ENCODE data around the gene GRIA3. TPM values are rescaled to one million over a fixed set of nuclear protein-coding genes. Genes with fewer than 3 reads are reported as not detected.

Gene GRIA3
- polyA plus RNA-seq, 1 of the 3 experiments (the other 2 are of a cell fraction): 0.15 TPM

DNA sequence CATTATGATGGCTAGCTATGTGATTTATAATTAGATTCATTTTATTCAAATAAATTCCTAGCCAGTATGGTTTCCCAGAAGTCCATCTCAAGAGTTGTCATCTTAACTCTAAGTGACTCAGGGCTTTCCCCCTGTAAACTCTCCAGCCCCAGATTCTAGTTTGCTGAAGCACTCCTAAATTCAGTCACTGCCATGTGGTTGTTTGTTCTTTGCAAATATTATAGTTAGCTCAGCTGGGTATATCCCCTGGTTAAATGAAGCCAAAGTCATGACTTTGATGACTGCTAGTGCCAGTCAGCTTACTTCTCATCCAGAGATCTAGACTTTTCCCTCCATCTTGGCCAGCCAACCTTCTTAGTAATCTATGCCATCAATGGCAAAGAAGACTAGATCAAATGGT is 126.0 kb downstream of the GRIA3 start (continued):
- TF ChIP-seq SIN3A (IDR thresholded peaks at IDR 0.05; ENCODE audit: borderline replicate concordance, low read depth, low read length) (no peak), FOSL2 (IDR thresholded peaks at IDR 0.05; ENCODE audit: borderline replicate concordance, low read depth) (no peak), TAF1 (IDR thresholded peaks at IDR 0.05; ENCODE audit: borderline replicate concordance, low read depth, low read length) (no peak)
- TF ChIP-seq, protein P1, sequence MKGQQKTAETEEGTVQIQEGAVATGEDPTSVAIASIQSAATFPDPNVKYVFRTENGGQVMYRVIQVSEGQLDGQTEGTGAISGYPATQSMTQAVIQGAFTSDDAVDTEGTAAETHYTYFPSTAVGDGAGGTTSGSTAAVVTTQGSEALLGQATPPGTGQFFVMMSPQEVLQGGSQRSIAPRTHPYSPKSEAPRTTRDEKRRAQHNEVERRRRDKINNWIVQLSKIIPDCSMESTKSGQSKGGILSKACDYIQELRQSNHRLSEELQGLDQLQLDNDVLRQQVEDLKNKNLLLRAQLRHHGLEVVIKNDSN (IDR thresholded peaks at IDR 0.05; ENCODE audit: borderline replicate concordance, low read depth): no peak
- TF ChIP-seq, protein P2, sequence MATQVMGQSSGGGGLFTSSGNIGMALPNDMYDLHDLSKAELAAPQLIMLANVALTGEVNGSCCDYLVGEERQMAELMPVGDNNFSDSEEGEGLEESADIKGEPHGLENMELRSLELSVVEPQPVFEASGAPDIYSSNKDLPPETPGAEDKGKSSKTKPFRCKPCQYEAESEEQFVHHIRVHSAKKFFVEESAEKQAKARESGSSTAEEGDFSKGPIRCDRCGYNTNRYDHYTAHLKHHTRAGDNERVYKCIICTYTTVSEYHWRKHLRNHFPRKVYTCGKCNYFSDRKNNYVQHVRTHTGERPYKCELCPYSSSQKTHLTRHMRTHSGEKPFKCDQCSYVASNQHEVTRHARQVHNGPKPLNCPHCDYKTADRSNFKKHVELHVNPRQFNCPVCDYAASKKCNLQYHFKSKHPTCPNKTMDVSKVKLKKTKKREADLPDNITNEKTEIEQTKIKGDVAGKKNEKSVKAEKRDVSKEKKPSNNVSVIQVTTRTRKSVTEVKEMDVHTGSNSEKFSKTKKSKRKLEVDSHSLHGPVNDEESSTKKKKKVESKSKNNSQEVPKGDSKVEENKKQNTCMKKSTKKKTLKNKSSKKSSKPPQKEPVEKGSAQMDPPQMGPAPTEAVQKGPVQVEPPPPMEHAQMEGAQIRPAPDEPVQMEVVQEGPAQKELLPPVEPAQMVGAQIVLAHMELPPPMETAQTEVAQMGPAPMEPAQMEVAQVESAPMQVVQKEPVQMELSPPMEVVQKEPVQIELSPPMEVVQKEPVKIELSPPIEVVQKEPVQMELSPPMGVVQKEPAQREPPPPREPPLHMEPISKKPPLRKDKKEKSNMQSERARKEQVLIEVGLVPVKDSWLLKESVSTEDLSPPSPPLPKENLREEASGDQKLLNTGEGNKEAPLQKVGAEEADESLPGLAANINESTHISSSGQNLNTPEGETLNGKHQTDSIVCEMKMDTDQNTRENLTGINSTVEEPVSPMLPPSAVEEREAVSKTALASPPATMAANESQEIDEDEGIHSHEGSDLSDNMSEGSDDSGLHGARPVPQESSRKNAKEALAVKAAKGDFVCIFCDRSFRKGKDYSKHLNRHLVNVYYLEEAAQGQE (IDR thresholded peaks at IDR 0.05; ENCODE audit: low read depth, low read length): no peak

DNA sequence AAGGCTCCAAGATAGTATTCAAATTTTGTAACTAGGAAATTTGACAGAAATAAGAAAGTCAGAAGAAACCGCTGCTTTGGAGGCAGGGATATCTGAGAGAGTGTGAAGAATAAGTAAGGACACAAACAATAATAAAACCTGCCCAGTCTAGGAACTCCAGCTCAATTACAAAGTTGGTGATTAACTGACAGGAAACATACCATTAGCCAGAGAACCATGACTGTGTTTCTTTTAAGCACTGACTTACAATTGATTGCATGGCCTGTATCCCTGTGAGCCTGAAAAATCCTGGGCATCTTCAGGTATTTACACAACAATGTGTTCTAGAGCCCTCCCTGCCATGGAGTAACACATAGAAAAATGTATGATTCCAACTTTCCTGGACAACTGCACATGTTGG is 127.4 kb downstream of the GRIA3 start:
- TF ChIP-seq, protein P3, sequence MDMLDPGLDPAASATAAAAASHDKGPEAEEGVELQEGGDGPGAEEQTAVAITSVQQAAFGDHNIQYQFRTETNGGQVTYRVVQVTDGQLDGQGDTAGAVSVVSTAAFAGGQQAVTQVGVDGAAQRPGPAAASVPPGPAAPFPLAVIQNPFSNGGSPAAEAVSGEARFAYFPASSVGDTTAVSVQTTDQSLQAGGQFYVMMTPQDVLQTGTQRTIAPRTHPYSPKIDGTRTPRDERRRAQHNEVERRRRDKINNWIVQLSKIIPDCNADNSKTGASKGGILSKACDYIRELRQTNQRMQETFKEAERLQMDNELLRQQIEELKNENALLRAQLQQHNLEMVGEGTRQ (IDR thresholded peaks at IDR 0.05; ENCODE audit: borderline replicate concordance, low read depth, low read length): no peak
- no peak for TF ChIP-seq YY1 (IDR thresholded peaks at IDR 0.05; ENCODE audit: low read depth)
- TF ChIP-seq, protein P4, sequence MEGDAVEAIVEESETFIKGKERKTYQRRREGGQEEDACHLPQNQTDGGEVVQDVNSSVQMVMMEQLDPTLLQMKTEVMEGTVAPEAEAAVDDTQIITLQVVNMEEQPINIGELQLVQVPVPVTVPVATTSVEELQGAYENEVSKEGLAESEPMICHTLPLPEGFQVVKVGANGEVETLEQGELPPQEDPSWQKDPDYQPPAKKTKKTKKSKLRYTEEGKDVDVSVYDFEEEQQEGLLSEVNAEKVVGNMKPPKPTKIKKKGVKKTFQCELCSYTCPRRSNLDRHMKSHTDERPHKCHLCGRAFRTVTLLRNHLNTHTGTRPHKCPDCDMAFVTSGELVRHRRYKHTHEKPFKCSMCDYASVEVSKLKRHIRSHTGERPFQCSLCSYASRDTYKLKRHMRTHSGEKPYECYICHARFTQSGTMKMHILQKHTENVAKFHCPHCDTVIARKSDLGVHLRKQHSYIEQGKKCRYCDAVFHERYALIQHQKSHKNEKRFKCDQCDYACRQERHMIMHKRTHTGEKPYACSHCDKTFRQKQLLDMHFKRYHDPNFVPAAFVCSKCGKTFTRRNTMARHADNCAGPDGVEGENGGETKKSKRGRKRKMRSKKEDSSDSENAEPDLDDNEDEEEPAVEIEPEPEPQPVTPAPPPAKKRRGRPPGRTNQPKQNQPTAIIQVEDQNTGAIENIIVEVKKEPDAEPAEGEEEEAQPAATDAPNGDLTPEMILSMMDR (IDR thresholded peaks at IDR 0.05): no peak
- TF ChIP-seq, protein P5, sequence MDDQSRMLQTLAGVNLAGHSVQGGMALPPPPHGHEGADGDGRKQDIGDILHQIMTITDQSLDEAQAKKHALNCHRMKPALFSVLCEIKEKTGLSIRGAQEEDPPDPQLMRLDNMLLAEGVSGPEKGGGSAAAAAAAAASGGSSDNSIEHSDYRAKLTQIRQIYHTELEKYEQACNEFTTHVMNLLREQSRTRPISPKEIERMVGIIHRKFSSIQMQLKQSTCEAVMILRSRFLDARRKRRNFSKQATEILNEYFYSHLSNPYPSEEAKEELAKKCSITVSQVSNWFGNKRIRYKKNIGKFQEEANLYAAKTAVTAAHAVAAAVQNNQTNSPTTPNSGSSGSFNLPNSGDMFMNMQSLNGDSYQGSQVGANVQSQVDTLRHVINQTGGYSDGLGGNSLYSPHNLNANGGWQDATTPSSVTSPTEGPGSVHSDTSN (IDR thresholded peaks at IDR 0.05): no peak
- TF ChIP-seq, protein P6, sequence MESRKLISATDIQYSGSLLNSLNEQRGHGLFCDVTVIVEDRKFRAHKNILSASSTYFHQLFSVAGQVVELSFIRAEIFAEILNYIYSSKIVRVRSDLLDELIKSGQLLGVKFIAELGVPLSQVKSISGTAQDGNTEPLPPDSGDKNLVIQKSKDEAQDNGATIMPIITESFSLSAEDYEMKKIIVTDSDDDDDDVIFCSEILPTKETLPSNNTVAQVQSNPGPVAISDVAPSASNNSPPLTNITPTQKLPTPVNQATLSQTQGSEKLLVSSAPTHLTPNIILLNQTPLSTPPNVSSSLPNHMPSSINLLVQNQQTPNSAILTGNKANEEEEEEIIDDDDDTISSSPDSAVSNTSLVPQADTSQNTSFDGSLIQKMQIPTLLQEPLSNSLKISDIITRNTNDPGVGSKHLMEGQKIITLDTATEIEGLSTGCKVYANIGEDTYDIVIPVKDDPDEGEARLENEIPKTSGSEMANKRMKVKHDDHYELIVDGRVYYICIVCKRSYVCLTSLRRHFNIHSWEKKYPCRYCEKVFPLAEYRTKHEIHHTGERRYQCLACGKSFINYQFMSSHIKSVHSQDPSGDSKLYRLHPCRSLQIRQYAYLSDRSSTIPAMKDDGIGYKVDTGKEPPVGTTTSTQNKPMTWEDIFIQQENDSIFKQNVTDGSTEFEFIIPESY (IDR thresholded peaks at IDR 0.05; ENCODE audit: borderline replicate concordance, low read depth): no peak
- TF ChIP-seq GABPA (IDR thresholded peaks at IDR 0.05; ENCODE audit: low read depth): no peak
- TF ChIP-seq FOXM1 (IDR thresholded peaks at IDR 0.05; ENCODE audit: low read depth): no peak
- no peak for TF ChIP-seq TEAD4 (IDR thresholded peaks at IDR 0.05; ENCODE audit: borderline replicate concordance, insufficient read depth)
- Histone ChIP-seq H3K9ac (no peak overlapping the region), H3K27ac (ENCODE audit: low read depth in 2 of 2, low read length in 1 of 2) (no peak overlapping the region), H3K79me2 (ENCODE audit: insufficient read depth) (no peaks in the 10 kb centered on the region), H3K9me3 (no peaks in the 10 kb centered on the region), H3K36me3 (replicated peaks in 1 of 2; ENCODE audit: control insufficient read depth in 1 of 2, insufficient read depth in 2 of 2, low read length in 1 of 2) (no peaks in the 10 kb centered on the region), H2AFZ (ENCODE audit: low read depth) (no peak overlapping the region), H3K27me3 (ENCODE audit: insufficient read depth) (no peaks in the 10 kb centered on the region), H3F3A (replicated peaks; ENCODE audit: insufficient read depth) (no peaks in the 10 kb centered on the region), H4K20me1 (ENCODE audit: insufficient read depth) (no peaks in the 10 kb centered on the region), H3K9me2 (no peaks in the 10 kb centered on the region), H3K4me1 (ENCODE audit: control insufficient read depth in 1 of 2, insufficient read depth in 2 of 2, low read depth in 1 of 2, low read length in 1 of 2) (no peaks in the 10 kb centered on the region), H3K4me3 (ENCODE audit: low read depth in 2 of 2, low read length in 1 of 2) (no peak overlapping the region), H3K4me2 (no peak overlapping the region)
- ChIA-PET CTCF (no interaction called here), POLR2A (no interaction called here)
- DNase-seq: no peak
- WGBS (ENCODE audit: low lambda C conversion rate): 22% methylated on average over 1 of the region's 1 CpG
